GM23248 (cell line): Measurements from ENCODE around the gene ARHGEF4. TPM values are rescaled to one million over a fixed set of nuclear protein-coding genes. Genes with fewer than 3 reads are reported as not detected.

ENCODE experiments used
- DNase-seq: peaks from one replicate; pipeline ENCODE4 v3.0.0-alpha.2; 2015
- H2AFZ ChIP-seq: fragments of 200-600 bp; sonication (generic); 2 replicates; pipeline ENCODE4 v1.6.1; 2016; ENCODE audit warnings: antibody characterized with exemption
- H3F3A ChIP-seq: fragments of 200-600 bp; sonication (generic); 2 replicates; pipeline ENCODE4 v1.6.1; 2016; ENCODE audit warnings: mild to moderate bottlenecking, antibody characterized with exemption, mixed run types; ENCODE audit not compliant: insufficient read depth
- H3K27ac ChIP-seq: fragments of 200-600 bp; sonication (generic); 2 replicates; pipeline ENCODE4 v1.5.1; 2016; ENCODE audit warnings: mild to moderate bottlenecking
- H3K27me3 ChIP-seq: fragments of 200-600 bp; sonication (generic); replicated peaks from 2 replicates; pipeline ENCODE4 v1.6.1; 2016; ENCODE audit warnings: mild to moderate bottlenecking; ENCODE audit not compliant: insufficient read depth
- H3K36me3 ChIP-seq: fragments of 200-600 bp; sonication (generic); 2 replicates; pipeline ENCODE4 v1.6.1; 2016; ENCODE audit warnings: low read depth, mild to moderate bottlenecking
- H3K4me1 ChIP-seq: fragments of 200-600 bp; sonication (generic); 2 replicates; pipeline ENCODE4 v1.6.1; 2016; ENCODE audit warnings: mild to moderate bottlenecking; ENCODE audit not compliant: insufficient read depth
- H3K4me2 ChIP-seq: fragments of 200-600 bp; sonication (generic); one replicate; pipeline ENCODE4 v1.6.1; 2016; ENCODE audit warnings: mild to moderate bottlenecking; ENCODE audit not compliant: unreplicated experiment
- H3K4me3 ChIP-seq: fragments of 200-600 bp; sonication (generic); 2 replicates; pipeline ENCODE4 v1.5.1; 2016; ENCODE audit warnings: mild to moderate bottlenecking
- H3K79me2 ChIP-seq: fragments of 200-600 bp; sonication (generic); 2 replicates; pipeline ENCODE4 v1.6.1; 2016; ENCODE audit warnings: mild to moderate bottlenecking; ENCODE audit not compliant: insufficient read depth
- H3K9ac ChIP-seq: fragments of 200-600 bp; sonication (generic); 2 replicates; pipeline ENCODE4 v1.6.1; 2016; ENCODE audit warnings: mild to moderate bottlenecking
- H3K9me2 ChIP-seq: fragments of 200-600 bp; sonication (generic); 2 replicates; pipeline ENCODE4 v1.6.1; 2016; ENCODE audit warnings: mixed run types, mild to moderate bottlenecking, moderate library complexity; ENCODE audit not compliant: insufficient read depth
- H3K9me3 ChIP-seq: fragments of 200-600 bp; sonication (generic); one replicate; pipeline ENCODE4 v1.6.1; 2017; ENCODE audit warnings: low read depth
- H4K20me1 ChIP-seq: fragments of 200-600 bp; sonication (generic); 2 replicates; pipeline ENCODE4 v1.6.0; 2016; ENCODE audit not compliant: insufficient read depth
- EZH2 ChIP-seq: fragments of 200-600 bp; sonication (generic); IDR thresholded peaks from 2 replicates; pipeline ENCODE4 v1.6.1; 2018; ENCODE audit warnings: antibody characterized with exemption, mild to moderate bottlenecking; ENCODE audit not compliant: insufficient read depth, poor library complexity, severe bottlenecking
- EZH2phosphoT487 ChIP-seq: fragments of 200-600 bp; sonication (generic); IDR thresholded peaks from 2 replicates; pipeline ENCODE4 v1.6.1; 2018; ENCODE audit warnings: antibody characterized with exemption, moderate library complexity, mild to moderate bottlenecking, low read depth; ENCODE audit not compliant: insufficient read depth
- WGBS, 2 experiments: methylation state at CpG; one replicate each; pipeline ENCODE4 v1.1.6; 2015 to 2017; ENCODE audit warnings: low lambda C conversion rate in 2 of 2, low coverage in 1 of 2; ENCODE audit errors: missing lambda C conversion rate in 2 of 2; 5-methylcytosine and 5-hydroxymethylcytosine counted together
- in situ Hi-C: fragments of 300-500 bp; cut with MboI; formaldehyde crosslinking; loops from 2 replicates; pipeline ENCODE4 v1.15.0; 2020
- polyA plus RNA-seq: library from polyadenylated mRNA; unstranded; fragments of >200 nt; fragmentation: Nextera tagmentation; extraction: Ambion mirVana; gene quantifications from 2 replicates; pipeline ENCODE4 v1.2.1, GENCODE V29; 2016
- total RNA-seq: library from RNA; depleted of rRNA; stranded (reverse); fragments of >200 nt; shearing (Covaris generic); gene quantifications from 2 replicates; pipeline ENCODE4 v1.2.3, GENCODE V29; 2014

Gene ARHGEF4
- total and polyA plus RNA-seq, 2 experiments from 2014 or later, result 7.4 to 26.0 TPM

- no peaks in the 10 kb centered on the region for H3K4me1 ChIP-seq
- no peak for TF ChIP-seq EZH2phosphoT487
- TF ChIP-seq EZH2, result no peak
- no peak overlapping the region for H3K27ac ChIP-seq
- H3K4me2 ChIP-seq, result no peak overlapping the region
- no peaks in the 10 kb centered on the region for H4K20me1 ChIP-seq
- DNase-seq, result no peak
- no peak overlapping the region for H2AFZ ChIP-seq
- H3K9me3 ChIP-seq, result no peaks in the 10 kb centered on the region
- H3K9me2 ChIP-seq, result no peaks in the 10 kb centered on the region
- no peak overlapping the region for H3K9ac ChIP-seq
- 53 to 66% methylated on average over 15 of the region's 15 CpGs for WGBS, 2 experiments
- no peaks in the 10 kb centered on the region for H3K36me3 ChIP-seq
- H3K4me3 ChIP-seq, result no peak overlapping the region
- H3K27me3 ChIP-seq, result peaks cover 5% of the 10 kb centered on the region; the same call in 1 of the 2 replicates
- in situ Hi-C loops, result no loop called here
- H3K79me2 ChIP-seq, result no peaks in the 10 kb centered on the region
- H3F3A ChIP-seq, result no peaks in the 10 kb centered on the region
These were observed 21.6 kb upstream of the ARHGEF4 start for GRCh38 chr2:130814931-130815680.

GRCh38 chr2:130818809-130819208 is 17.9 kb upstream of the ARHGEF4 start:
- Histone ChIP-seq H3K4me3 (no peak overlapping the region), H3K27me3 (0 out of 2 replicates have a peak, but pooled peaks cover 7% of the 10 kb centered on the region), H3K79me2 (no peaks in the 10 kb centered on the region), H4K20me1 (no peaks in the 10 kb centered on the region), H3K9me2 (no peaks in the 10 kb centered on the region), H3K9ac (no peak overlapping the region), H2AFZ (no peak overlapping the region), H3F3A (no peaks in the 10 kb centered on the region), H3K4me2 (no peak overlapping the region), H3K4me1 (no peaks in the 10 kb centered on the region), H3K9me3 (no peaks in the 10 kb centered on the region), H3K36me3 (no peaks in the 10 kb centered on the region), H3K27ac (no peak overlapping the region)
- TF ChIP-seq EZH2, result no peak
- TF ChIP-seq EZH2phosphoT487, result no peak
- no peak for DNase-seq
- 68 to 75% methylated on average over 5 of the region's 5 CpGs for WGBS, 2 experiments
- in situ Hi-C loops, result no loop called here

GRCh38 chr2:130819226-130819607 is 17.5 kb upstream of the ARHGEF4 start:
- H3K9me3 ChIP-seq, result no peaks in the 10 kb centered on the region
- no peak overlapping the region for H2AFZ ChIP-seq
- no peaks in the 10 kb centered on the region for H3F3A ChIP-seq
- H3K79me2 ChIP-seq, result no peaks in the 10 kb centered on the region
- H3K9ac ChIP-seq, result no peak overlapping the region
- H3K9me2 ChIP-seq, result no peaks in the 10 kb centered on the region
- no peak for DNase-seq
- H3K27ac ChIP-seq, result no peak overlapping the region
- 0 out of 2 replicates have a peak, but pooled peaks cover 7% of the 10 kb centered on the region for H3K27me3 ChIP-seq
- WGBS, 2 experiments, result 67 to 77% methylated on average over 8 to 14 of the region's 14 CpGs
- in situ Hi-C loops, result no loop called here
- no peaks in the 10 kb centered on the region for H3K36me3 ChIP-seq
- 0 out of 2 replicates have a peak, but pooled peaks cover 2% of the 10 kb centered on the region for H3K4me1 ChIP-seq
- H3K4me2 ChIP-seq, result no peak overlapping the region
- no peaks in the 10 kb centered on the region for H4K20me1 ChIP-seq
- TF ChIP-seq EZH2phosphoT487 (no peak), EZH2 (no peak)
- no peak overlapping the region for H3K4me3 ChIP-seq

GRCh38 chr2:130819608-130820278 is 17.0 kb upstream of the ARHGEF4 start:
- no peaks in the 10 kb centered on the region for H3F3A ChIP-seq
- TF ChIP-seq EZH2phosphoT487 (no peak), EZH2 (no peak)
- H3K27ac ChIP-seq, result no peak overlapping the region
- H2AFZ ChIP-seq, result no peak overlapping the region
- H3K27me3 ChIP-seq, result 0 out of 2 replicates have a peak, but pooled peaks cover 7% of the 10 kb centered on the region
- H3K9ac ChIP-seq, result no peak overlapping the region
- no peak overlapping the region for H3K4me3 ChIP-seq
- WGBS, 2 experiments, result 33% methylated on average over 12 of the region's 12 CpGs
- H3K36me3 ChIP-seq, result no peaks in the 10 kb centered on the region
- H3K79me2 ChIP-seq, result no peaks in the 10 kb centered on the region
- no peaks in the 10 kb centered on the region for H4K20me1 ChIP-seq
- H3K4me1 ChIP-seq, result 0 out of 2 replicates have a peak, but pooled peaks cover 3% of the 10 kb centered on the region
- no peak overlapping the region for H3K4me2 ChIP-seq
- in situ Hi-C loops, result no loop called here
- H3K9me3 ChIP-seq, result no peaks in the 10 kb centered on the region
- H3K9me2 ChIP-seq, result no peaks in the 10 kb centered on the region
- DNase-seq, result no peak
